HG02870 (cell line): Measurements from ENCODE around the gene HOXC11.

Experiments used
- ATAC-seq: cut with Tn5 transposase; IDR thresholded peaks from one replicate; pipeline ENCODE4 v1.9.1; 2021; ENCODE audit warnings: mild to moderate bottlenecking, moderate library complexity; ENCODE audit not compliant: unreplicated experiment

The HOXC11 gene

DNA sequence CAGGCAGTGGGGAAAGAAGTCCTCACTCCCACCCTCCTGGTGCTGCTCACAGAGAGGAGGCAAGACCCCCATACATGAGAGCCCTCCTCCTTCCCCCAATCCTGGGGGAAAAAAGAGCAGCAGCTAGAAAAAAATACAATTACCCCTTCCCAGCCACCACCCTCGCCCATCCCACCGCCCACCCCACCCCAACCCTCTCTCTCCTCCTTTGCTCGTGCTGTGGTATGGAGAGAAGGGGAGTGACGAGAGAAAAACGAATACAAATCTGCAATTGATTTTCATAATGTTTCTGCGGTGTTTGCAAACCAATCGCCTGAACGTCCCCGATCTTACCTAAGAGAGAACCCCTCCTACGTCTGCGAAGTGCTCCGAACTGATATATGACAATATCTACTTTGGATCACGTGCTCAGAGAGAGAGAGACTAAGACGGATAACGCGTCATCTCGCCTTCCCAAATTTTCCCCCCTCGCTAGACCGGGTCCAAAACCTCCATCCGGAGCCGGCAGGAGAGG lies at the start of gene HOXC11:
HOXC11 (plus strand) TSS at position 405 of the 514 bp plus-strand sequence. CDS start 116 bp downstream, outside the sequence.
- ATAC-seq = no peak

DNA sequence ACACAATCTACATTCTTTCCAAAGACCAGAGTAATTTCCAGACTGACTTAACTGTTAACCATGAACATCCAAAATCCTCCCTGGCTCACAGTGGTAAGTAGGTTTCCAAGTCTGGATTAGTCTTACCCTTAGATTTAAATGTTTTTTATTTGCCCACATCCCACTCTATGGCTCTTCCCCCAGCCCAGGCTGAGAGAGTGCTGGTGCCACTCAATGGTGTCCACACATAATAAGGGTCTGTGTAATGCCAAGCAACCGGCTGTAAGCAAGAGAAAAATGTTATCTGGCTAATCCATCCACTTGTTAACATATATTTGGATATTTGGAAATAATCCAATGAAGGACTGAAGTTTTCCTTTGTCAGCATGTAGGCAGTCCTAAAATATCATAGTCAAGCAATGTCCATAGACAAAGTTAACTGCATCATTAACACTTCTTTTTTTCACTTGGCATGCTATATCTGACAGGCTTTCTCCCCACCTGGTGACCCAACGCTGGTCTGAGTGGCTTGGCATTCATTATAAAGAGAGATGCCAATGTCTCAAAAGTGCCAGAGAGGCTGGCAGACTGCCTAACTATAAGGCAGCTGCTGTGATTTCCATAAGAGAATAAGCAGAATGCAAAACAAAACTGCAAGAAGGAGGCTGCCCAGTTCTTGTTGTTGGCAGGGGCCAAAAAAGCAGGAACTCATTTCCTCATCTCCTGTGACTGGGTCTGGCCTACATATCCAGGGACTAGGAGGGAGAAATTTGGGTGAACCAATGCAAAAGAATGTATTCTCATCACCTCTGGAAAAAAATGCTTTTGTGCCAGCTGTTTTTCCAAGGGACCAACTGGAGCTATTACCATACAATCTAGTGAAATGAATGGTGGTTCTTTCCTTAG lies 48.2 kb upstream of the HOXC11 start:
- ATAC-seq = no peak

DNA sequence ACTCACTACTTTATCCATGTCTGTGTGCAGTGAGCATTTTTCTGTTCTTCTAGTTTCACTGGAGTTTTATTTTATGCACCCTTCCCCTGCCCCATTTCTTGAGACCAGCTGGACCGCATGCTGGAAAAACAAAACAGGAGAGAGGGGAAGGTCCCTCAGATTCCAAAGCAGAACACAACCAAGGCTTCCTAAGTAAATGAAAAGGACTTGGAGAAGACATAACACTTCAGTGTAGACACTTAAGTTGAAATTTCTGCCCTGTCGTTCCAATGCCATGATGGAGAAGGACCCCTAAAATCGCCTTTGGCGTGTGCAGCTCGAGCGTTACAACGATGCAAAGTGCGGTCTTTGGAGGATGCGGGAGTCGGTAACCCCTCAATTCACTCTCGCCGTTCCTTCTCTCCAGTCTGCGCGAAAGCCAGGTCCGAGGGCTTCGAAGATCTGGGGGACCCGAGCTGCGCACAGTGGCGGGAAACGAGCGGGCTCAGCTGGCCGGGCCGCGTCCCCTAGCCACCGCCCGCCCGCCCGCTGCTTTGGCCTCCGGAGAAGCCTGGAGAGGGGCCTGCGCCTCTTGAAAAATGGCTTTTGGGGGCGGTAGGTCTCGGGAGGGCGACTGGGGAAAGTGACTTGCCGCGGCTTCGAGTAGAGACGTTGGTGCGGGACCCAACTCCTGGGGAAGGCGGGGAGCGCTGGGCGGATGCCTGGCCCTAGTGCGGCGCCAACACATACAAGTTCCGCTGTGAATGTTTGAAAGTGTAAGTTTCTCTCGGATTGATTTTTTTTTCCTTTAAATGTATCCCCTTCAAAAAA lies 45.5 kb upstream of the HOXC11 start:
- ATAC-seq = no peak

DNA sequence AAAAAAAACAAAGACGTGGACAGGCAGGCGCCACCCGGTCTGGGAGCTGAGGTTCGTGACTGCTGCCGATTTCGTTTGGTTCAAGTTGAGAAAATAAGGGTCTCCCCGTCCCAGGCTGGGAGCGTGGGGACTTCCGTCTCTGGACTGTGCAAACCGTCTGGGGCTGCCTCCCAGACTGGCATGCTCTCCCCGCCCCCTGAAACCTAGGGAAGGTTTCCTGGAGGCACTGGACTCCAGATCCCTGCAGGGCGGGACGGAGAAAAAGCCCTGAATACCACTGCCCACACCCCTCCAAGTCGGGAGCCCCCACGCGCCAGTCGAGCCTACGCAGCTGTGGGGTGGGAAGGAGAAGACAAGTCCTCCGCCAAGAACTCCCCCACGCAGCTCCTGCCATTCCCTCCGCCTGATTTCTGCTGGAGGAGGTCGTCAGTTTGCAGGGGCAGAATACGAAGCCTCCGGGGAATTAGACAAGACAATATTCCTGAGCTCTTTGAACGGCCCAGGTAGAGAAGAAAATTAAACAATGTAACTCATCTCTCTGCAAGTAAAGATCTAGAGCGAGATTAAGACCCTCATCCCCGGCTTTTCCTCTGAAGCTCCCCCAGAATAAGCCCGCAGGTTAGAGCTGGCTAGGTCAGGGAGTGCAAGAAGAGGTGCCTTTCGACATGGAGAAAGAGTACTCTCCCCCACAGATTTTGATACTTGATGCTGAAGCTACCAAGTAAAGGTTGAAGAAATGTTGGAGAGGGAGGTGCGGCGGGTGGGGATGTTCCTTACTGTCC lies 44.7 kb upstream of the HOXC11 start:
- no peak for ATAC-seq

DNA sequence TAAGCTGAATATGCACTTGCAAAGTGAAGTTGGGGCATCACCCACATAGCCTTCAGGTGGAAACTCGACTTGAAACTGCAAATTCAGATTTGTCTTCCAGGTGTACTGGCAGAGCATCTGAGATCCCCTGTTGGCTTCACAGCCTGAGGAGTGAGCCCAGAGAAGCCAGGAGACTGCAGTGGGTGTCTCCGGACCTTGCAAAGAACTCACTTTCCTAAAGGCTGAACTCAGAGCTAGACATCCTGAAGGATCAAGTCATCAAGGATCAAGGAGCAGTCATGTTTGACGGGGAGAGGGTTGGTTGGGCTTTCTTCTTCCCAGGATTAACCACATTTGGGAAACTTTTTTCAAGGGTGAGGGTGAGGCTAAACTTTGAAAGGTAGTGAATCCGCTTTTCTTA lies 43.4 kb upstream of the HOXC11 start:
- ATAC-seq = no peak

DNA sequence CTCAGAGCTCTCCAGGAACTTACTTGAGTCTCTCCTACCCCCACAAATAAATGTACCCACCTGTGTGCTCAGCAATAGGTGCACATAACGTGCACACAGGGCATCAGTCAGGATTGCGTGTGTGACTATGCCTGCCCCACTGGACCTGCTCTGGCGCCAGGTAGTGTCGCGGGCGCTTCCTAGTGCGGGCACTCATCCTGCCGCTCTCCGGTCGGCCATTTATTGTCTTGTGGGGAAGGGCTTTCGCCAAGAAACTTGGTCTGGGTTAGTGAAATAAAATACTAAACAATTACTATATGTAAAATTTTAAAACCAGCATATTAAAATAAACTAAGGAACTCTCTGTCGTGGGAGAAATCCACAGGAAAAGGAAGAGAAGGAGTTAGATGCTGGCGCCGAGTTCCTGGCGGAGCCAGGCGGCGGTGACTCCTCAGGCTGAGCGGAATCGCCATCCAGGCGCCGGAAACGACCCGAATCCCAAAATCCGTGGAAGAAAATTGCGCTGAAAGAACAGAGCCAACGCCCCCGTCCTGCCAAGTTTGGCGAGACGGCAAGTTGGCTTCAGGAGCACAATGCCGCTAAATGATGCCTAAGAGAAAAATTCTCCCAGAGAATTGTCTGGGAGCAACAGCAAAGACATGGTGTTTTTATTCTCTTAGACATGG lies 42.2 kb upstream of the HOXC11 start:
- no peak for ATAC-seq

GRCh38 chr12:53931844-53932581 lies 40.9 kb upstream of the HOXC11 start:
- no peak for ATAC-seq

DNA sequence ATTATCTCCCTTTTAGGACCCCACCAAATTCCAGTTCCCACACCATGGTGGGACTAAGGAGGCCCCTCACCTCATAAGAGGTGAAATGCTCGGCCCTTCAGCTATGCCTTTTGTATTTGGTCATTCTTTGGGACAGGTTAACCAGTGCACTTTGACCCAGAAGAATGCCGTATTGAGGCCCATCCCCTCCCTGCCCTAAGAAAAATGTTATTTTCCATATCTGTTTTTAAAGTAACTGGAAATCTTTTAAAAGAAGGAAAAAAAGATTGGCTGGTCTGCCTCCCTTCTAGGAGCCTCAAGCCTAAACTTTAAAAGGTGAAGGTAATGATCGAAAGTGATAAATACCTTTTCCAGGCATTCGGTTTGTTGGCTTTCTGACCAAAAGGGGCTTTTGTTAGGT lies 40.0 kb upstream of the HOXC11 start:
- no peak for ATAC-seq

- no peak for ATAC-seq
These were observed 37.3 kb upstream of the HOXC11 start for GRCh38 chr12:53935383-53936341.

DNA sequence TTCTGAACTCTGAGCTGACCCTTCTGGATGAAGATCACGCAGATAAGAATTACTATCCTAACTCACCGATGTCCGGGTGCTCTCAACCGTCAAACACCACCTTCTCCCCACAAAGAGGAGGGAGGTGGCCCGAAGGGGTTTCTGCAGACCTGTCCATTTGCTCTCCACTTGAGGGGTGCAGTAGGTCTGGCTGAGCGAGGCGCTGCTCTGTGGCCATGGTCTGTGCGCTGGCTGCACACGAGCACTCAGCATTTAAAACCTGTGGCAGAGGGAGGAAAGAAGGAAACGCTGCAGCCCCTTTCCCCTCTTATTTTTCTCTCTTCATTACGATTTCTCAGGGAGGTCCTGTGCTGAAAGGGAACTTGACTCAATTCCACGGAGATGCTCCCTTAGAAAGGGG lies 35.8 kb upstream of the HOXC11 start:
- no peak for ATAC-seq

- ATAC-seq = no peak
These were observed 35.2 kb upstream of the HOXC11 start for GRCh38 chr12:53937596-53938325.

DNA sequence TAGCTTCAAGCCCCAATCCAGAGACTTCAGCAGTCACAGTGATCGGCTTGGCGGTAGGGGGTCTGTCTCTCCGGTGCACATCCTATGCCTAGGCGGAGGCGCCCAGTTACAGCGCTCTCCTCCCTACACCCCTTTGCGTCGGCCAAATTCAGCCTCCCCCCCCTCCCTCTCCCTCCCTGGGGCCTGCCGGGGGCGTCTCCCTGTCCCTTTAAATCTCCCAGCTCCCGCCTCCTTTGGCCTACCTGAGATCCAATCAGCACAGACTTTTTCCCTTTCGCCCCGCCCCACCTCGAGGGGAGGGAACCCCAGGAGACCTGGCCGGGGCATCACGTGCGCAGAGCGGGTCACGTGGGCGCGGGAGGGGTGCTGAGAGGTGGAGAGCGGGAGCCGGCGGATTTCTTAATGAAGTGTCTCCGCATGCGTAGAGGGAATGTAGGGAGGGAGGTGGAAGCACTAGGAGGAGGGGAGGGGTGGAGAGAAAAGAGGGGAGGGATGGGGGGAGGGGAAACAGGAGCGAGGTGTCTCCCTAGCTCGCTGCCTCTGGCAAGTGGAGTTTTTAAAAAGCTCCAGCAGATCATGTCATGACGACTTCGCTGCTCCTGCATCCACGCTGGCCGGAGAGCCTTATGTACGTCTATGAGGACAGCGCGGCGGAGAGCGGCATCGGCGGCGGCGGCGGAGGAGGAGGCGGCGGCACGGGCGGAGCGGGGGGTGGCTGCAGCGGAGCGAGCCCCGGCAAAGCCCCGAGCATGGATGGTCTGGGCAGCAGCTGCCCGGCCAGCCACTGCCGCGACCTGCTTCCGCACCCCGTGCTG lies 34.4 kb upstream of the HOXC11 start, which contains the start of gene HOXC13:
HOXC13 (plus strand) TSS at position 506 of the 815 bp plus-strand sequence; CDS start at position 582, 76 bp downstream.
- no peak for ATAC-seq

- no peak for ATAC-seq
These were observed 33.5 kb upstream of the HOXC11 start for GRCh38 chr12:53939141-53940108.

DNA sequence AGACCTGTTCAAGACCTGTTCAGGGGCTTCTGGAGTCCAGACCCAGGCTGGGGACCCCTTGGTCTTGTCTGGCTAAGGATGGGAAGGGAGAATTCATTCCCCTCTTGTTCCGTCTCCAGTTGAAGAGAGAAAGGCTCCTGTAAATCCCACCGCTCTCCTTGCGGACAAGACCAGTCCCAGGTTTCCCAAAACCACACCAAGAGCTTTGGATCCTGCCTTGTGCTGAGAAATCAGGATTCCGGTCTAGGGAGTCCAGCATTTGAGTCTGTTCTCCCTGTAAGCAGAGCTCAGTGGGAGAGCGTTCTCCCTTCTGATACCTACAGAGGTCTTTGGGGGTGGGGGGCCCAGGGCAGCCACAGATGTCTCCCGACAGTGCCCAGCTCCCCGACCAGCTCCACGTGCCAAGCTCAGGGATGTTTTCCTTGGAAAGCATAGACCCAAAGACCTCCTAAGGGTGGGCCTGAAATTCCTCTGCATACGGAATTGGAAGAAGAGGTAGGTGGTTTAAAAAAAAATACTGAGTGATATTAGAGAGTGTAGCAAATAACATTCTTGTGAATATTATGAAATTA lies 32.4 kb upstream of the HOXC11 start:
- no peak for ATAC-seq

DNA sequence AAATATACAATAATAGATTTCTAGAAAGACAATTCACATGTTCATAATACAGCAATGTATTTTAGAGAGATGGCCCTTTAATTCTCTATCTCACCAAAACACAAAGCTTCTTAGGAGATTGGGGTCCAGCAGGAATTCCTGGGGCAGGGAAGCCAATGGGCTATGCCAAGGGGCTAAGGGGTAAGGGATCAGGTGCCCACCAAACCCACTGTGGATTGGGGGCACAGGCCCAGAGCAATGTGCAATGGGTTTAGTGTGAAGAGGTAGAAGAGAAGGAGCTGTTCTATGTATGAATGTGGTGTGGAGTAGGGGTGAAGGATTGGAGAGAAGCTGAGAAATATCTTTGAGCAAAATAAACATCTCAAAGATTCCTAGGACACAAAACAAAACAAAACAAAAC lies 31.7 kb upstream of the HOXC11 start:
- ATAC-seq = no peak
